HG02588 (cell line): ENCODE measurements around the gene UBQLNL.

Experiments used
- ATAC-seq: cut with Tn5 transposase; IDR thresholded peaks from one replicate; pipeline ENCODE4 v1.9.1; 2021; ENCODE audit warnings: mild to moderate bottlenecking, moderate library complexity; ENCODE audit not compliant: unreplicated experiment

UBQLNL gene

DNA sequence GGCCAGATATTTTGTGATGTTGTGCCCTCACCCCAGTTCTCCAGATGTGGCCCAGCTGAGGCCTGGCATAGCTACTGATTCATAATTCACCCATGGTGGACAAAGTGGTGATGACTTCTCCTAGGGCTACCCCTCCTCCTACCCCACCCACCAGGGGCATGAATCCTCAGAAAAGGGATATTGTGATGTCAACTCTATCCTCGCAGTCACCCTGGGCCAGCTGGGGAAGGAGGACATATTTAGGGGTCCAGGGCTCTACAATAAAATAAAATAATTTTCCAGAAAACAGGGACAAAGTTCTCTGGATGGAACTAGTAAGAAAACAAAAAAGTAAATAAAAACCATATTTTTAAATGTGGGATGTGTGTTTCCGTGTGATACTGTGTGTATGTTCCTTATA lies at the start of gene UBQLNL:
TSS of gene UBQLNL (minus strand) at position 101 of the 400 bp plus-strand sequence. CDS start 258 bp downstream, outside the sequence.
- no peak for ATAC-seq

GRCh38 chr11:5564259-5565019 lies 47.9 kb upstream of the UBQLNL start:
- no peak for ATAC-seq

DNA sequence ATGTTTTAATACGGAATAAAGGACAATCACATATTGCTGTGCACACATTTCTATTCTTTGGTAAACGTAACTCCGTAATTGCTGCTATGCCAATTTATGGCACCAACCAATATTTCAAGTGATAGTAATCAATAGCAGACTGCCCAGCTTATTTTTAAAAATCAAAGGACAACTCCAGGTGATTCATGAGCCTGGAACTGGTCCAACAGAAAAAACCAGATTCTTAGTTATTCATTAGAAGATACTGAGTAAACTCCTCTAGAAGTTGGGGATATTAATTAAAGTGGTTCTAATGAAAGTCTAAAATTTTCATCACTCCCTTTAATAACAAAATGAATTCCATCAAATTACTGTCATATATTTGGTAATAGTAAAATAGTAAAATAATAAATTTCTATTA lies 41.3 kb upstream of the UBQLNL start:
- no peak for ATAC-seq

DNA sequence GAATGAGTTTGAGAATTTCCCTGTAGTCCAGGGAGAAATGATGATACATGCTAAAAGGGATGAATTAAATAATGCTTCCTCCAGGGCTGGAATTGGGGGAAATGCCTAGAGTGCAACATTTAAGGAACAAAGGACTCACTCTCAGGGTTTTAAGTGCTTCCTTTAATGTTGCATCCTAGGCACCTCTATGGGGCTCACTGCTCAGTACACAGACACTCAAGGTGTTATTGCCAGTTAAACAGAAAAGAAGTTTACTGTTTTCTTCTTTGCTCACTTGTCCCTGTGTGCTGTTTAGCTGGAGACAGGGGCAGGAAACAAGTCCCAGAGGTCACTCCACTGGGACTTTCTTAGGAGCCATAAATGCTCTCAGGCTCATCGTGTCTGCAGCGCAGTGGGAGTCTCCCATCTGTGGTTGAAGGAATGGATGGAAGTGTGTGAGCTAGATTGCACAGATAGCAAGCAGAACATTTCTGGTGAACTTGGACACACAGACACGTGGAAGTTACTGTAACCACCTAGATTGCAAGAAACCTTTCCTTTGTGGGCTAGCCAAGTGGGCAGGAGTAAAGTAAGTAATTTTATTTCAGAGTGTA lies 40.2 kb upstream of the UBQLNL start:
- no peak for ATAC-seq

DNA sequence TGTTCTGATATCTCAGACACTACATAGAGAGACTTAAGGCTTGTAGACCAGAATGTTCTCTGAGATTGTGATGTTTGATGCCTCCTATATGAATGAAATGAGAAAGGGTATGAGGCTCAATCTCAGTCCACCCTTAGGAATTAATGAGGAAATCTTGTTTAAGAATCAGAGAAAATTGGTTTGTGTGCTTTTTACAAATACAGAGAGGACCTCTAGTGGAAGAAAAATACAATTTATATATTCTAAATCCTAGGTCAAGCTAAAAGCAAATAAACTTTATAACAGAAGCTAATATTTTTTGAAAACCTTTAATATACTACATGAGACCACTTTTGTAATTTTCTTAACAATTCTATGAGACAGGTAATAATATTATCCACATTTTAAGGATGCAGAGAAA lies 36.8 kb upstream of the UBQLNL start:
- ATAC-seq, result no peak

- peak; percentile 72 for ATAC-seq
Observed at GRCh38 chr11:5550440-5551095, 34.1 kb upstream of the UBQLNL start.

DNA sequence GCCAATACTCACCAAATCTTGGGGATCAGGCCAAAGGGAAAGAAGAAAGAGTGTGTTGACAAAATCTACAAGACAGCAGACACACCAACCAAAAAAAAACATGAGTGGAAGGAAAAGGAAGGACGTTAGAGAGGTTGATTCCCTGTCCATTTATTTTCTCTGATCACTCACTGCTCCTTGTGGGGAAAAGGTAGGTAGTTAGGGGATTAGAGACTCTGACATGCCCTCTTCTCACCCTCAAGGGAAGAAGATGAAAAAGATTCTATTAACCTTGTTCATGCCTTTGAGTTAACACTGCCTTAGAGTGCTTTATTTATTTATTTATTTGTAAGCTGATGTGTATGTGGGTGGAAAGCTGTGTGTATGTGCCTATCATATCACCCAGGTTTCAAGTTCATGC lies 31.9 kb upstream of the UBQLNL start, which contains the start of gene OR52H1:
TSS of gene OR52H1 (minus strand) at position 101 of the 400 bp plus-strand sequence. CDS start 3,035 bp downstream, outside the sequence.
- ATAC-seq, result no peak

DNA sequence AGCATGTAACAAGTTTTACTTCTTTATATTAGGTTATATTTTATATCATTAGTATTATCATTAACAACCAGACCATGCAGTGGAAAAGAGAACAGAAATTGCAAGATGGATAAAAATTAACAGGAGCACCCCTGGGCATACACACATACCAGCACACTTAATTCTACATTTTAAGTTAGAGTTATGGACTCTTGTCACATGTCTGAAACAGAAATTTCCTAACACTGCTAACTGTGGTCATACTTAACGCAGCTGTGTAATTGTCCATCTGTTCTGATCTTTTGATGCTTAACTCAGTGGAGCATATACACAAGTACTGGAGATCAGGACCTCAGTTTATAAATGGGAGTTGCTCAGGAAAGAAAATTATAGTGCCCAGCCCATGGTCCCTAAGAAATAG lies 31.5 kb upstream of the UBQLNL start:
- no peak for ATAC-seq

GRCh38 chr11:5546457-5546856 lies 30.0 kb upstream of the UBQLNL start:
- no peak for ATAC-seq

GRCh38 chr11:5541427-5541826 lies 24.9 kb upstream of the UBQLNL start:
- no peak for ATAC-seq

- no peak for ATAC-seq
Observed at GRCh38 chr11:5536482-5536881, 20.0 kb upstream of the UBQLNL start.

DNA sequence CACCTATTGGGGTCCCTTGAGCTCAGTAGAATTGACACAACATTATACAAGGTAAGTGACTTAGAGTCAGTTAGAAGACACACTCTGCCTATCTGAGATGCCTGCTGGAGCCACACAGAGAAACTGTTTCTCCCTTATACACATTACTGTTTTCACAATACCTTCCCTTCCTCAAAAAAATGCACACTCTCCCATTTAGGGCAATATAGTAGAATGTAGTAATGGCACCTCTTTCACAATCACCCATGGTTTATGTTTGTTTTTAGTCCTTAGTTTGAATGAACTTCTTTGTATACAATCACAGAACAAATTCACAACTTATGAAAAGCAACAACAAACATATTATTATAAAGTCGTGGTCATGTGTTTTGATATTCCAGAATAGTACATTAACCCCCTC lies 17.5 kb upstream of the UBQLNL start:
- no peak for ATAC-seq

DNA sequence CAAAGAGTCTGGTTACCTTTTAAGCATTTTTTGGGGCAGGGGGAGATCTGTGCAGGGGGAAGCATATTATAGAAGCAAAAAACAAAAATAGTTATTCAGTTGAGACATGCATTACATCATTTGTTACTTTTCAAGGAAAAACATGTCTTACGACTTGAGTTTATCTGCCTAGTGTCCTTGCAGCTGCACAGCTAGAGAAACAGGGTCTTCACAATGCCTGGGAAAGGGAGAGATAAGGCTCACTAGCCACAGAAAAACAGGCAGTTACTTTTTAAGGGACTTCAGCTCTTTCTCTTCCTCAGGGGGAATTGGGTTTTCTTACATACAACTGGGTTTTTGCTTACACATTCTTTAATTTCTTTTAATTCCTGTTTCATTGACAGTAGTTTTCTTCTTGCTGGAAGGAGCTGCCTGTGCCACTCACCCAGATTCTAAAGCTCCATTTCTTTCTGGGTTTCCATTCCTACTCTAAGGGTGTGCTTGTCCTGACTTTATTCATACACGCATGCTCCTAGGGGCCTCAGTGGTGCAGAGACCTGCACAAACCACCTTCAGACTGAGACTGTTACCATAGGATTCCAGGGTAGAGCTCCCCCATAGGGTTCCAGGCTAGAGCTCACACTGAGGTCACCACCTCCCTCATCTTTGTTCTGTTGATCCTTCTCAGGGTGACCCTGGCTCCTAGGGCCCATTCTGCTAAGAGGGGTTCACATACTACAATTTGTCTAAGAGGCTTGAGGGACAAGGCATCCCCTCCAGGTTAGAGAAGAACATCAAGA lies 14.7 kb upstream of the UBQLNL start:
- ATAC-seq, result no peak

DNA sequence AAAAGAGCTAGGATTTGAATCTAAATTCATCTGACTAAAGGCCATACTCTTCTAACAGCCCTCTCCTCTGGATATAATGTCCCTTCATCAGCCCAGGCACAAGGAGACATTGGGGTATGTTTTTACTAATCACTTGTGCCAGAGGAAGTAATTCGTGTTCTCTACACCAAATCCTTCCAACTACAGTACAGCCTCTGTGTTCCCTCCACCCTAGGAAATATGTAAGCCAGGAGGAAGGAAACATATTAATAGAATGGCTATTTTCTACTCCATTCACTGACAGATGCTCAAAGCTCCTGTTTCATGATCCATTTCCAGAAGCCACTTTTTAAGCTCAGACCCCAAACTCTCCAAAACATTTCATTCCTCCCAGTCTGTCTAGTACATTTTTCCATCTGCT lies 12.0 kb upstream of the UBQLNL start:
- ATAC-seq, result no peak

DNA sequence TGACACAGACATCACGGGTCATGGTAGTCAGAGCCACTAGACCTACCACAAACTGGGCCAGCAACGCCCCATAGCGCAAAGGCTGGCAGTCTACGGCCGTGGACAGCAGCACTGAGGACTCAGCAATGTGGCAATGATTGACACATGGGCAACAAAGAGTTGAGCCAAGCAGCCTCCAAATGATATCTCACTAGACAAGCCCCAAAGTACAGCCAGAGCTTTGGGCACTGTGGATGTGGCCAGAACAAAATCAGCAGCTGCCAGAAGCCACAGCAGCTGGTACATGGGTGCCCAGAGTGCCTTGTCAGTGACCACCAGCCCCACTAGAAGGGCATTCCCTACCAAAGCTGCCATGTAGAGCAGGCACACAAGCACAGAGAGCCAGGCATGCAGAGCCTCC lies 11.2 kb upstream of the UBQLNL start:
- ATAC-seq, result no peak

GRCh38 chr11:5524756-5525155 lies 8.3 kb upstream of the UBQLNL start:
- ATAC-seq, result no peak

DNA sequence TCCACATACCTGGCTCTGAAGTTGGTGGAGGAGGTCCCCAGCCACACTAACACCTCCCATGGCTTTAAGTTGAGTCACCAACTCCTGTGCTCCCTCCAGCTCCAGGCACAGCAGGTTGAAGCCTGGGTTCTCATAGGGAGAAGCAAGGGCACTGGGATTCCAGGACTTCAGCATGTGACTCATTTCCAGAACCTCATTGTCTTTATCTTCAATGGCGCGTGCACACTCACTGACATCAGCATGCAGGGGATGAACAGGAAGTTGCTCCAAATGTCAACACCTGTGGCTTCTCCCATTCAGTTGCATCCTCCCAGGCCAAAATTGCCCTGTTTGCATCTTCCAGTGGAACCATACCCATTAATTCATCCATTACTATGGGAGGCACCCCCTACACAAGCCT lies 5.8 kb upstream of the UBQLNL start:
- ATAC-seq, result no peak

GRCh38 chr11:5521540-5521939 lies 5.0 kb upstream of the UBQLNL start:
- ATAC-seq, result no peak

GRCh38 chr11:5514841-5515240 lies 1.7 kb downstream of the UBQLNL start:
- ATAC-seq, result no peak

- no peak for ATAC-seq
Observed at GRCh38 chr11:5509803-5510202, 6.7 kb downstream of the UBQLNL start, which contains the start of gene UBQLN3. Gene UBQLN3 (minus strand): TSS chr11:5509957. CDS start chr11:5509558, 399 bp downstream.

DNA sequence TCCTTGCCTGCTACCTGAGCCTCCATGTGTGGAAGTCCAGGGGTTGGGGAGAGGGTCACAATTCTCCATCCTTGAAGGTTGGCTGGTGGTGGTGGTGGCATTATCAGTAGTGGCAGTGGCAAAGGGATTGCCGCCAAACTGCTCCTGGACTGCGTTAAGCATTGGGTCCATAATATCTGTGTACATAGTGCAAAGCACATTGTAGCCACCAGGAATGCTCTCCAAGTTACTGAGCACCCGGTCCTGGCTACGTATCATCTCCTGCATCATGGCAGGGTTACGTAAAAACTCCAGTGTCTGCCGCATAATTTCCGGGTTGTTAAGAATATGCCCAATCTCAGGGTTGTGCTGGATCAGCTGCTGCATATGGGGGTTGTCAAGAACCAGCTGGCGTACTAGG lies 7.9 kb downstream of the UBQLNL start:
- ATAC-seq, result no peak
